ENCODE measurements around the gene IRGM. TPM values are rescaled to one million over a fixed set of nuclear protein-coding genes. Genes with fewer than 3 reads are reported as not detected.

IRGM gene
- total and polyA plus RNA-seq, 12 donors = 0.06 TPM; not detected in 11

- Histone ChIP-seq H3K27ac (no peak overlapping the region), H3K4me1 (no peaks in the 10 kb centered on the region), H3K36me3 (no peaks in the 10 kb centered on the region), H3K4me3 (no peak overlapping the region), H3K9me3 (peaks cover 0 to 40% (median 5%) of the 10 kb centered on the region in 11 donors), H3K27me3 (no peaks in the 10 kb centered on the region)
- intact Hi-C loops (cut with DNase I) = no loop called here
- ATAC-seq = no peak
- 51 to 55% methylated on average over 2 of the region's 2 CpGs for WGBS, 2 donors
- DNase-seq = no peak
- TF ChIP-seq CTCF (IDR thresholded peaks at IDR 0.05) = no peak
These were observed 14.0 kb downstream of the IRGM start for GRCh38 chr5:150860246-150860821.

- H3K27me3 ChIP-seq = no peaks in the 10 kb centered on the region
- intact Hi-C loops (cut with DNase I) = no loop called here
- H3K4me1 ChIP-seq = no peaks in the 10 kb centered on the region
- no peak for TF ChIP-seq CTCF (IDR thresholded peaks at IDR 0.05)
- H3K27ac ChIP-seq = no peak overlapping the region
- WGBS, 2 donors = 64 to 82% methylated on average over 1 of the region's 1 CpG
- no peak for DNase-seq
- no peak overlapping the region for H3K4me3 ChIP-seq
- H3K36me3 ChIP-seq = no peaks in the 10 kb centered on the region
- peaks cover 0 to 57% (median 11%) of the 10 kb centered on the region in 11 donors for H3K9me3 ChIP-seq
- ATAC-seq = no peak
These were observed 15.7 kb downstream of the IRGM start for GRCh38 chr5:150862070-150862469.

GRCh38 chr5:150879358-150879757 lies 33.0 kb downstream of the IRGM start:
- no peak overlapping the region for H3K4me3 ChIP-seq
- no peaks in the 10 kb centered on the region for H3K27me3 ChIP-seq
- TF ChIP-seq CTCF (IDR thresholded peaks at IDR 0.05) = no peak
- intact Hi-C loops (cut with DNase I) = no loop called here
- H3K4me1 ChIP-seq = no peaks in the 10 kb centered on the region
- H3K9me3 ChIP-seq = peaks cover 0 to 97% (median 28%) of the 10 kb centered on the region in 11 donors
- DNase-seq (no peak), ATAC-seq (no peak)
- no peaks in the 10 kb centered on the region for H3K36me3 ChIP-seq
- H3K27ac ChIP-seq = no peak overlapping the region

- ATAC-seq (no peak), DNase-seq (no peak)
- 98 to 99% methylated on average over 8 of the region's 8 CpGs for WGBS, 2 donors
- Histone ChIP-seq H3K4me3 (no peak overlapping the region), H3K27me3 (no peaks in the 10 kb centered on the region), H3K4me1 (no peaks in the 10 kb centered on the region), H3K36me3 (peaks cover 0 to 62% (median 28%) of the 10 kb centered on the region in 9 donors), H3K27ac (no peak overlapping the region), H3K9me3 (peaks cover 6 to 100% (median 97%) of the 10 kb centered on the region in 11 donors)
- no peak for TF ChIP-seq CTCF (IDR thresholded peaks at IDR 0.05)
- intact Hi-C loops (cut with DNase I) = no loop called here
These were observed 49.4 kb downstream of the IRGM start for GRCh38 chr5:150895431-150896428.

Other genes starting within 250 kb of the IRGM start
- 100 to 1,000 TPM; 589 to 777 (median 703) TPM for gene SYNPO, start 205.9 kb upstream of the IRGM start, total RNA-seq
- 100 to 1,000 TPM; 129 to 344 TPM for gene SYNPO, start 205.9 kb upstream of the IRGM start, polyA plus RNA-seq
- gene MYOZ3, start 185.3 kb upstream of the IRGM start, total RNA-seq = 10 to 100 TPM in 2 of 10 donors, 1 to 10 TPM in 8; 4.5 to 12.2 (median 6.0) TPM
- 1 to 10 TPM in 1 of 2 donors, under 1 TPM in 1; 0.91 to 4.1 TPM for gene MYOZ3, start 185.3 kb upstream of the IRGM start, polyA plus RNA-seq
- gene RBM22, start 145.5 kb upstream of the IRGM start, total RNA-seq = 10 to 100 TPM; 23.4 to 41.0 (median 29.3) TPM
- 10 to 100 TPM; 18.6 to 28.8 TPM for gene RBM22, start 145.5 kb upstream of the IRGM start, polyA plus RNA-seq
- gene DCTN4, start 87.5 kb upstream of the IRGM start, total RNA-seq = 10 to 100 TPM; 42.9 to 68.3 (median 58.2) TPM
- gene DCTN4, start 87.5 kb upstream of the IRGM start, polyA plus RNA-seq = 10 to 100 TPM; 20.0 TPM
- gene SMIM3, start 67.8 kb upstream of the IRGM start, total RNA-seq = 10 to 100 TPM in 6 of 10 donors, 1 to 10 TPM in 4; 7.1 to 24.2 (median 10.9) TPM
- gene SMIM3, start 67.8 kb upstream of the IRGM start, polyA plus RNA-seq = 10 to 100 TPM; 18.8 to 41.5 TPM
- 1 to 10 TPM in 4 of 10 donors, under 1 TPM in 6; 0.51 to 1.5 (median 0.83) TPM for gene ZNF300, start 58.5 kb downstream of the IRGM start, total RNA-seq
- gene ZNF300, start 58.5 kb downstream of the IRGM start, polyA plus RNA-seq = 1 to 10 TPM; 1.4 to 4.8 TPM
- gene GPX3, start 174.1 kb downstream of the IRGM start, total RNA-seq = 100 to 1,000 TPM; 208 to 990 (median 601) TPM
- 1,000 to 10,000 TPM; 1,059 to 1,234 TPM for gene GPX3, start 174.1 kb downstream of the IRGM start, polyA plus RNA-seq
- 100 to 1,000 TPM; 113 to 130 (median 125) TPM for gene TNIP1, start 234.5 kb downstream of the IRGM start, total RNA-seq
- 10 to 100 TPM; 63.8 to 78.1 TPM for gene TNIP1, start 234.5 kb downstream of the IRGM start, polyA plus RNA-seq